ENCODE results near the gene BPI.
"Not testable (repeated sequence)": the region's sequence is repeated elsewhere in the genome, so short reads cannot be mapped to it uniquely, and the experiment has no call there.

Gene BPI

DNA sequence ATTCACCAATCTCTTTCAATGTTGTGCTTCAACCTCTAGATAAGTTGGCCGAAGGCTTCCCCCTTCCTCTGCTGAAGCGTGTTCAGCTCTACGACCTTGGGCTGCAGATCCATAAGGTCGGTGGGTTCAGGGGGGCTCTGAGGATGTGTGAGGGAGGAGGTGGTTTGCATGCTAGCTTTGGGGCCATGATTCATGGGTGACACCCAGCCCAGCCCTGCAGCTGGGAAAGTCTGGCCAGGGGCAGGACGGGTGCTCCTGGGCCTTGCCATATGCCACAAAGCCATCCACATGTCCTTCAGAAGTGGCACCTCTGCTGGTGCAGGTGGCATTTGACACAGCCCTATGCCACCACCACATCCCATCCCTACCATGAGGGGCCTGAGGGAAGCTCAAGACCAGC, 69.9 kb downstream of the BPI start:
- DNase-seq: no peak

DNA sequence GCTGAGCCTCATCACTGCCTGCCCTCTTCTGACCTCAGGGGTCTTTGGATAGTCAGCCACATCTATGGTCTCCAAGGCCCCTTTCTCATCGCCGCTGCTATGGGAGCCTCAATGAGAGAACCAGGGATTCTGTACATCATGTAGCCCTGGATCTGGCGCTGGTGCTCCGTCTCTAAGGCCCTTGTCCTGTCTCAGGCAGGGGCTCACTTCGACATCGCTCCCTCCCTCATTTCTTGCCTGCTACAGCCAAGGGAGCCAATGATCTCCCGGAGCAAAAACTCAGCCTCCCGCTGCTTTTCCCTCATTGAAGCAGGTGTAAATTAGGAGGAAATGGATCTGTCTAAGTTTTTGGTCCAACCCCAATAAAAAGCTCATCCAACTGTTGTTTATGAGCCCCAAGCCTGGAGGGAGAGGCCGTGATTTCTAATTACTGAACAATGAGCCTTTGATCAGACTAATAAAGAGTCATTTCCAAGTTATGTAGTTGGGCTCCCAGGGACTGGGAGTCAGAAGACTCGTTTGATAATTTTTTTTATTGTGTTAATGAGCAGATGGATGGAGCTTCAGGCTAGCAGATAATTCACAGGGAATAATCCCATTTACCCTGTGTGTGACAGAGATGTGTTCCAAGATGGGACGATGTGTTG, 73.2 kb downstream of the BPI start:
- no peak for DNase-seq

DNA sequence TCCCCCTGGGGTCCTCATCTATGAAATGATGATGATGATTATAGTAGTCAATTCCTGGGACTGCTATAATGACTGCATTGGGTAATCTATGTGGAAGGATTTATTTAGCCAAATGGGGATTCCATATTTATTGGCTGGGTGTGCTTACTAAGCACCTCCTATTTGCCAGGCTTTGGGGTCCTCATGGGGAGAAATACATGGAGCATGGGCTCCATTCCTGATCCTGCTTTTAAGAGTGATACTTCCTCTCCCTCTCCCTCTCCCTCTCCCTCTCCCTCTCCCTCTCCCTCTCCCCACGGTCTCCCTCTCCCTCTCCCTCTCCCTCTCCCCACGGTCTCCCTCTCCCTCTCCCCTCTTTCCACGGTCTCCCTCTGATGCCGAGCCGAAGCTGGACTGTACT, 73.9 kb downstream of the BPI start:
- not testable (repeated sequence) for DNase-seq

DNA sequence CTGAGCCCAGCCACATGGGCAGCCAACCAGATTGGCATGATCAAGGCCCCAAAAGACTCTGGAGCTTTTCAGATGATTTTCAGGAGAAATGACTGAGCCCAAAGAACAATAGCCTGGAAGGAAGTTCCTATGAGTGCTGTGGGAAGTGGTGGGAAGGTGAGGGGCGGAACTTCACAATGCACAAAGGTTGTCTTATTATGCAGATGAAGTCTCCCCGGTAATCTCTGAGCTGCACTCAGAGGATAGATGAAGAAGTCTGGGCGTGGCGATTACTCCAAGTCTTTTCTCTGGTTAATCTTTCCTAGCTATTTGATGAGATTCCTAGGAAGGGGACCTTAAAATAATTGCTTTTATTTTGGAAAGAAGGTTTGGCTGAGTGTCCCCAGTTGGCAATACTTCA, 79.2 kb downstream of the BPI start:
- DNase-seq: no peak

DNA sequence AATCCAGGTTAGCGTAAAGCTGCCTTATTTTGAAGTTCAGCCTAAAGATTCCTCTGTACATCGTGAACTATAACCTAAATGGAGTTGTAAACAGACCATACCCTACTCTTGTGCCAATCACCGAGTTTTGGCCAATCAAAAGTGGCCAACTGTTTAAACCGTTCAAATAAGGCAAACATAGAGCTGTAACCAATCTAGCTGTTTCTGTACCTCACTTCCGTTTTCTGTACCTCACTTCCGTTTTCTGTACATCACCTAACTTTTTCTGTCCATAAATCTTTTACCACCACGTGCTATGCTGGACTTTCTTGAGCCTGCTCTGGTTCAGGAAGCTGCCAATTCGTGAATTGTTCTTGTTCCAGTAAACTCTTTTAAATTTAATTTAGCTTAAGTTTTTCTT, 82.0 kb downstream of the BPI start:
- no peak for DNase-seq

DNA sequence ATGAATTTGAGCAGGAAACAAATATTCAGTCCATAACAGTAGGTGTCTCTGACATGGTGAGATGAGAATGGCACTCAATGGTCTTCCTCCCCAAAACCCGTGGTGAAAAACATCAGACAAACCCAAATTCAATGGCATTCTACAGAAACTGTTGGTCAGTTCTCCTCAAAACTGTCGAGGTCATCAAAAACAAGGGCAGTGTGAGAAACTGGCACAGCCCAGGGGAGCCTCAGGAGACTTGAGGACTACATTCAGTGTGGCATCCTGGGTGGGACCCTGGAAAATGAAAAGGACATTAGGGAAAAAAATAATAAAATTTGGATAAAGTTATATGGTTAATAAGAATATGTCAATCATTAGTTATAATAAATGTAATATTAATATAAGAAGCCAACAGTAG, 82.9 kb downstream of the BPI start:
- DNase-seq: no peak
